ENCODE results near the gene RTP5. TPM values are rescaled to one million over a fixed set of nuclear protein-coding genes. Genes with fewer than 3 reads are reported as not detected.

Gene RTP5
- total and polyA plus RNA-seq, 2 donors (not counting 1 experiment from before 2014, with no cell fraction given) = not detected

DNA sequence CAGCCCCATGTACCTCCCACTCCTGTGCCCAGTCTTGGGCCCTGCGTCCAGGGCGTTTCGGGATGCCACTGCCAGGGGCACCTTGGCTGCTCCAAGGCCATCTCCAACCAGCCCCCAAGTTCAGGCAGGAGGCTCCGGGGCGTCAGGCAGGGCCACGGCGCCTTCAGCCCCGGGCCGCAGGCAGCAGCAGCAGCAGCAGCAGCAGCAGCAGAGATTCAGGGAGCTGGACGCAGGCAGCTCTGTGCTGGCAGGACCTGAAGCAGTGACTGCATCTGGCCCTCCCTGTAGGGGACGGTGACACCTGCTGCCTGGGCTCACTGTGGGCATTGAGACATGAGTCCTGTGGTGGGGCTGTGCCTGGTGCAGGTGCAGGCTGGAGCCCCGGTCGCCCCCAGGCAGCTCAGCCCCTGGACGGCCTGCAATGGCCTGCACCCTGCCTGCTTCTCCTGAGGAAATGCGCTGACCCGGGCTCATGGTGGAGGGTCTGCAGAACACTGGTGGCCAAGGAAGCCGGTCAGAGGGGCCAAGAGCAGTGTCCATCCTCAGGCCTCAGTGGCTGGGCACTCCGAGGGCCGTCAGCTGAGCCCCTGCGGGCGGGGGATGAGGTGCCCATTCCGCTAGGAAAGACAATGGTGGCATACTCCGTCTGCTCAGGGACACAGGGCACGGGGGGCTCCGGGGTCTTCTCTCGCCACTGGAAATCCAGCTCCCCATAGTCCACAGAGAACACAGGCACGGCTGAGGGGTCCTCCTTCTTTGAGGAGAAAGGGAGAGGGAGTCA is 18.8 kb upstream of the RTP5 start:
- no peak overlapping the region for H3K27ac Mint-ChIP-seq
- Histone ChIP-seq H3K27ac (ENCODE audit: low read length in 2 of 2) (no peak overlapping the region), H4K20me1 (ENCODE audit: control insufficient read depth, insufficient read depth, low read length, poor library complexity, severe bottlenecking) (no peaks in the 10 kb centered on the region), H3K36me3 (replicated peaks in 1 of 2; ENCODE audit: control extremely low read depth in 1 of 2, control insufficient read depth in 1 of 2, extremely low read depth in 1 of 2, insufficient read depth in 2 of 2, low read length in 1 of 2) (no peaks in the 10 kb centered on the region), H2AFZ (ENCODE audit: insufficient read depth, low read depth, low read length, poor library complexity, severe bottlenecking) (no peak overlapping the region), H3K9me3 (ENCODE audit: control extremely low read depth in 1 of 3, control insufficient read depth in 2 of 3, insufficient read depth in 1 of 3, low read length in 2 of 3) (no peaks in the 10 kb centered on the region), H3K4me3 (ENCODE audit: control extremely low read depth in 1 of 5, extremely low read depth in 1 of 5, insufficient read depth in 1 of 5, low read depth in 2 of 5, low read length in 4 of 5) (no peak overlapping the region), H3K9ac (ENCODE audit: low read length) (no peak overlapping the region), H3K79me2 (ENCODE audit: control insufficient read depth, insufficient read depth, low read length) (no peaks in the 10 kb centered on the region), H3K27me3 (replicated peaks in 1 of 4; ENCODE audit: control extremely low read depth in 1 of 4, control insufficient read depth in 3 of 4, insufficient read depth in 4 of 4, low read length in 3 of 4) (peaks cover 0 to 3% (median 0%) of the 10 kb centered on the region in 4 experiments), H3K4me2 (replicated peaks; ENCODE audit: low read depth, low read length, poor library complexity, severe bottlenecking) (no peak overlapping the region), H3K4me1 (ENCODE audit: control insufficient read depth in 2 of 2, insufficient read depth in 2 of 2, low read length in 2 of 2) (no peaks in the 10 kb centered on the region)
- POLR2A ChIA-PET = no interaction called here
- no peak overlapping the region for H3K4me3 Mint-ChIP-seq
- H3K27me3 Mint-ChIP-seq = no peaks in the 10 kb centered on the region
- intact Hi-C loops (cut with micrococcal nuclease) = no loop called here
- WGBS (ENCODE audit: insufficient coverage) = 92% methylated on average over 26 of the region's 27 CpGs
- no peak for TF ChIP-seq EZH2 (IDR thresholded peaks at IDR 0.05; ENCODE audit: borderline replicate concordance, insufficient read depth, low read depth, low read length, poor library complexity, severe bottlenecking)
- TF ChIP-seq, protein P1, sequence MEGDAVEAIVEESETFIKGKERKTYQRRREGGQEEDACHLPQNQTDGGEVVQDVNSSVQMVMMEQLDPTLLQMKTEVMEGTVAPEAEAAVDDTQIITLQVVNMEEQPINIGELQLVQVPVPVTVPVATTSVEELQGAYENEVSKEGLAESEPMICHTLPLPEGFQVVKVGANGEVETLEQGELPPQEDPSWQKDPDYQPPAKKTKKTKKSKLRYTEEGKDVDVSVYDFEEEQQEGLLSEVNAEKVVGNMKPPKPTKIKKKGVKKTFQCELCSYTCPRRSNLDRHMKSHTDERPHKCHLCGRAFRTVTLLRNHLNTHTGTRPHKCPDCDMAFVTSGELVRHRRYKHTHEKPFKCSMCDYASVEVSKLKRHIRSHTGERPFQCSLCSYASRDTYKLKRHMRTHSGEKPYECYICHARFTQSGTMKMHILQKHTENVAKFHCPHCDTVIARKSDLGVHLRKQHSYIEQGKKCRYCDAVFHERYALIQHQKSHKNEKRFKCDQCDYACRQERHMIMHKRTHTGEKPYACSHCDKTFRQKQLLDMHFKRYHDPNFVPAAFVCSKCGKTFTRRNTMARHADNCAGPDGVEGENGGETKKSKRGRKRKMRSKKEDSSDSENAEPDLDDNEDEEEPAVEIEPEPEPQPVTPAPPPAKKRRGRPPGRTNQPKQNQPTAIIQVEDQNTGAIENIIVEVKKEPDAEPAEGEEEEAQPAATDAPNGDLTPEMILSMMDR (IDR thresholded peaks at IDR 0.05) = no peak
- DNase-seq (no peak), ATAC-seq (ENCODE audit: low read depth) (no peak)
- peaks cover 5% of the 10 kb centered on the region for H3K4me1 Mint-ChIP-seq
- H3K9me3 Mint-ChIP-seq (ENCODE audit: insufficient read depth) = no peaks in the 10 kb centered on the region
- CTCF ChIA-PET = no interaction called here

DNA sequence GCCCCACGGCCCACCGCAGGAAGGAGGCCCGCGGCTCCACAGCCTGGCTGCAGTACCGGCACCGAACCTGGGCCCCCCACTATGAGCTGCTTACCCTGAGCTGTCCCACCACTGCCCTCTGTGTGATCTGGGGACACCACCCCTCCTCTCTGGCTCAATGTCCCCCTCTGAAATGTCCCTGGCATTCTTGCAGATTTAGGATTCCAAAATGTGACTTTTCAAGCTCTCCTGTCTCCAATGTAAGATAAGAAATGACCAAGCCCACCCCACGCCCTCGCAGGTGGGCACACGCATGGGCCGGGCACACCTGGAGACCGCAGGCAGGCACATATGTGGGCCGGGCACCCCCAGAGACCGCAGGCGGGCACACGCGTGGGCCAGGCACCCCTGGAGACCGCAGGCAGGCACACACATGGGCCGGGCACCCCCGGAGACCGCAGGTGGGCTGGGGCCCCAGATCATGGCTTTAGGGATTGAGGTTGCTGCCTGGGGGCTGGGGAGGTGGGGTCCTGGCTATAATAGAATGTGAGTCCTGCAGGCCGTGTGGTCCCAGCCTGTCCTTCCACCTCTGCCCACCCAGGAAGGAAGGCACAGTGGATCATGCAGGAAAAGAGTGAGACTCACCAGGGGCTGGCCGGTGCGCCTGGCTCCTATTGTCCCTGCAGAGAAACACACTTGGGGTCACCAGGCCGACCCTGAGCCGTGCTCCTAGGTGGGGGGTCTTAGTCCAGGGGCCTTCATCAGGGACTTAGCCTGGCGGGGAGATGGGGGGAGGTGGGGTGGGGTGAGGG is 18.0 kb upstream of the RTP5 start:
- Mint-ChIP-seq H3K4me3 (no peak overlapping the region), H3K27ac (no peak overlapping the region), H3K27me3 (no peaks in the 10 kb centered on the region), H3K9me3 (ENCODE audit: insufficient read depth) (no peaks in the 10 kb centered on the region), H3K4me1 (peaks cover under 1% of the 10 kb centered on the region)
- intact Hi-C loops (cut with micrococcal nuclease) = no loop called here
- TF ChIP-seq, protein P1 (IDR thresholded peaks at IDR 0.05) = no peak
- no peak for TF ChIP-seq EZH2 (IDR thresholded peaks at IDR 0.05; ENCODE audit: borderline replicate concordance, insufficient read depth, low read depth, low read length, poor library complexity, severe bottlenecking)
- Histone ChIP-seq H3K36me3 (replicated peaks in 1 of 2; ENCODE audit: control extremely low read depth in 1 of 2, control insufficient read depth in 1 of 2, extremely low read depth in 1 of 2, insufficient read depth in 2 of 2, low read length in 1 of 2) (no peaks in the 10 kb centered on the region), H3K4me2 (replicated peaks; ENCODE audit: low read depth, low read length, poor library complexity, severe bottlenecking) (no peak overlapping the region), H3K9me3 (ENCODE audit: control extremely low read depth in 1 of 3, control insufficient read depth in 2 of 3, insufficient read depth in 1 of 3, low read length in 2 of 3) (no peaks in the 10 kb centered on the region), H3K79me2 (ENCODE audit: control insufficient read depth, insufficient read depth, low read length) (no peaks in the 10 kb centered on the region), H3K27ac (ENCODE audit: low read length in 2 of 2) (no peak overlapping the region), H3K4me1 (ENCODE audit: control insufficient read depth in 2 of 2, insufficient read depth in 2 of 2, low read length in 2 of 2) (no peaks in the 10 kb centered on the region), H4K20me1 (ENCODE audit: control insufficient read depth, insufficient read depth, low read length, poor library complexity, severe bottlenecking) (no peaks in the 10 kb centered on the region), H3K4me3 (ENCODE audit: control extremely low read depth in 1 of 5, extremely low read depth in 1 of 5, insufficient read depth in 1 of 5, low read depth in 2 of 5, low read length in 4 of 5) (no peak overlapping the region), H3K27me3 (replicated peaks in 1 of 4; ENCODE audit: control extremely low read depth in 1 of 4, control insufficient read depth in 3 of 4, insufficient read depth in 4 of 4, low read length in 3 of 4) (peaks cover 0 to 3% (median 0%) of the 10 kb centered on the region in 4 experiments), H2AFZ (ENCODE audit: insufficient read depth, low read depth, low read length, poor library complexity, severe bottlenecking) (no peak overlapping the region), H3K9ac (ENCODE audit: low read length) (no peak overlapping the region)
- ChIA-PET CTCF (no interaction called here), POLR2A (no interaction called here)
- DNase-seq = no peak
- no peak for ATAC-seq (ENCODE audit: low read depth)
- WGBS (ENCODE audit: insufficient coverage) = 93% methylated on average over 26 of the region's 26 CpGs

Data from B cell (primary cell).